ENCODE measurements around the gene HGS.
A peak's percentile ranks its signal among the peaks of the same experiment; 100 is the strongest.
"Not testable (repeated sequence)": the region's sequence is repeated elsewhere in the genome, so short reads cannot be mapped to it uniquely, and the experiment has no call there.

HGS gene

DNA sequence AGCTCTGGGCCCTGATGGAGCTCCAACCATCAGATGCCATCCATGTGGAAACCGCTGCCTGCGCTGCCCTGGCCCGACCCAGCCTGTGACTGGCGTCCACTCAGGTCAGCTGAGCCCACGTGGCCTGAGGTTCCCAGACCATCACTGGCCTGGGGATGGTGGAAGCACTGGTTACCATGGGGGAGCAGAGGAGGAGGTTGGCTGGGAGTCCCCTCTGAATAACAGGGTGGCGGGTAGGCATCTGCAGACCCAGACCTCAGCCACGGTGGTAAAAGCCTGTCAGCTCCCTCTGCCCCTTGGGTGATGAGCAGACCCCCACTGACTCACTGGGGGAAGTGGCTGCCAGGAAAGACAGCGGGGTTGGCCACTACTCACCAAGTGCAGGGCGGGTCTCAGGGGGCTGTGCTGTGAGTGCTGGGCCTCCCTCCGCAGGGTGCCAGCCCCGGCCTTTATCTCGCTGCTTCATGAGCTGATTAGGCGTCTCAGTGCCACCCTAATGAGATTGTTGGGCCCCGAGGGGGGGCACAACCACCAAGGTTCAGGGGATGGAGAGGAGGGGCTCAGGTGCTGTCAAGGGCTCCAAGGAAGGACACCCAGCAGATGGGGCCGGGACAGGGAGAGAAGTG is 27.6 kb upstream of the HGS start, which contains the start of gene PDE6G:
Gene PDE6G, minus strand, starts transcription at position 425 of the 626 bp plus-strand sequence. CDS start 3,237 bp downstream, outside the sequence.
- DNase-seq (ENCODE audit: low spot score), result no peak

DNA sequence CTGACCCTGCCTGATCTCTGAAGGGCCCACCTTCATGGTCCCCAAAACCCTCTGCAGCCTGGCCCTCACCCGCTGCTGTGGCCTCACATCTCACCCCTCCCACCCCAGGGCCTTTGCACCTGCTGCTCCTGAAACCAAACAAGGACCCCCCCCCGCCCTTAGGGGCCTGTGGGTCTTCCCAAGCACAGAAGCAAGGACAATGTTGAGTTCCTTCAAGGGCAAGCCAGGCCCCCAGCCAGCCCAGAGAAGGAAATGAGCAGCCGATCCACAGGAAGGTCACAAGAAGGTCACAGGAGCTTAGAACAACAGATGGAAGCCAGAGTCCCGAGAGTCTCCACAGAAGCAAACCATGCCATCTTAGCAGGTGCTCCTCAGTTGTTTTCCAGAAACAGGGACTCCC is 27.0 kb upstream of the HGS start:
- DNase-seq (ENCODE audit: low spot score), result no peak

DNA sequence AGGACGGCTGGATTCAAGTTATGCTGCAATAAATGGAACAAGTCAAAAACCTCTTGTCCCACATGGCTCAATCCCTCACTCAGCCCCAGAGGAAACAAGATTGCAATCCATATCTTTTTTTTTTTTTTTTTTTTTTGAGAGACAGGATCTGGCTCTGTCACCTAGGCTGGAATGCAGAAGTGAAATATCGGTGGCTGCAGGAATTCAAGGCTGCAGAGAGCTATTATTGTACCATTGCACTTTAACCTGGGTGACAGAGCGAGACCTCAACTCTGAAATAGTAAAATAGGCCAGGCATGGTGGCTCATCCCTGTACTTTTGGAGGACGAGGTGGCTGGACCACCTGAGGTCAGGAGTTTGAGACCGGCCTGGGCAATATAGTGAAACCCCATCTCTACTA is 24.8 kb upstream of the HGS start:
- DNase-seq (ENCODE audit: low spot score), result no peak

DNA sequence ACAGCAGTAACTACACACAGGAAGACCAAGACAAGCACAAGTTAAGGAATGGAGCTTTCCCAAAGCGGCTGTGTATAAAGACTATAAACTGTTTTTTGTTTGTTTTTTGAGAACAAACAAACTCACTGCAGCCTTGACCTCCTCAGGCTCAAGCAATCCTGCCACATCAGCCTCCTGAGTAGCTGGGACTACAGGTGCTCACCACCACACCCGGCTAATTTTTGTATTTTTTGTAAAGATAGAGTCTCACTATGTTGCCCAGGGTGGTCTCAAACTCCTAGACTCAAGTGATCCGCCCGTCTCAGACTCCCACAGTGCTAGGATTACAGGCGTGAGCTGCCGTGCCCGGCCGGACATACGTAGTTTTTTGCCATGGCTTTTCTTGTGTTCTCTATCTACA is 23.4 kb upstream of the HGS start:
- no peak for DNase-seq (ENCODE audit: low spot score)

DNA sequence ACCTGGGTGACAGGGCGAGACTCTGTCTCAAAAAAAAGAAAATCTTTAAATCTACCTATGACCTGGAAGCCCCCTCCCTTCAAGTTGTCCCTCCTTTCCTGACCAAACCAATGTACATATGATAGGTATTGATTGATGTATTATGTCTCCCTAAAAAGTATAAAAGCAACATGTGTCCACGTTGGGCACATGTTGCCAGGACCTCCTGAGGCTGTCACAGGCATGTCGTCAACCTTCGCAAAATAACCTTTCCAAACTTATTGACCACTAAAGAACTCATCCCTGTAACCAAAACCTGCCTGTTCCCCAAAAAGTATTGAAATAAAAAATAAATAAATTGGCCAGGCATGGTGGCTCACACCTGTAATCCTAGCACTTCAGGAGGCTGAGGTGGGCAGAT is 21.8 kb upstream of the HGS start:
- DNase-seq (ENCODE audit: low spot score), result no peak

DNA sequence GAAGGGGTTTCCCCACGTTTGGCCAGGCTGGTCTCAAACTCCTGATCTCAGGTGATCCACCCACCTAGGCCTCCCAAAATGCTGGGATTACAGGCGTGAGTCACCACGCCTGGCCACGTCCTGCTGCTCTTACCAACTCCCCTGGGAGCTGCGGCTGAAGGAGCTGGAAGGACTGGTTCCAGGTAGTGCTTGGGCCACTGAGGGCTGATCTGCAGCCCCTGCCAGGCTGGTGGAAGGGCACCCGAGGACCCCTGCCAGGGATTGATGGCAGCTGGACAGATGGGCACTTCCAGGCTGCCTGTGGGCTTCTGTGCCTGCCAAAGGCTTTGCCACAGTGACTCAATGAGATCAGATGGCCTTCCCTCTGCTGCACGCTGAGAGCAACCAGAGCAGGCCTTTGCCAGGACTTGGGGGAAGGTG is 19.8 kb upstream of the HGS start:
- DNase-seq (ENCODE audit: low spot score), result no peak

DNA sequence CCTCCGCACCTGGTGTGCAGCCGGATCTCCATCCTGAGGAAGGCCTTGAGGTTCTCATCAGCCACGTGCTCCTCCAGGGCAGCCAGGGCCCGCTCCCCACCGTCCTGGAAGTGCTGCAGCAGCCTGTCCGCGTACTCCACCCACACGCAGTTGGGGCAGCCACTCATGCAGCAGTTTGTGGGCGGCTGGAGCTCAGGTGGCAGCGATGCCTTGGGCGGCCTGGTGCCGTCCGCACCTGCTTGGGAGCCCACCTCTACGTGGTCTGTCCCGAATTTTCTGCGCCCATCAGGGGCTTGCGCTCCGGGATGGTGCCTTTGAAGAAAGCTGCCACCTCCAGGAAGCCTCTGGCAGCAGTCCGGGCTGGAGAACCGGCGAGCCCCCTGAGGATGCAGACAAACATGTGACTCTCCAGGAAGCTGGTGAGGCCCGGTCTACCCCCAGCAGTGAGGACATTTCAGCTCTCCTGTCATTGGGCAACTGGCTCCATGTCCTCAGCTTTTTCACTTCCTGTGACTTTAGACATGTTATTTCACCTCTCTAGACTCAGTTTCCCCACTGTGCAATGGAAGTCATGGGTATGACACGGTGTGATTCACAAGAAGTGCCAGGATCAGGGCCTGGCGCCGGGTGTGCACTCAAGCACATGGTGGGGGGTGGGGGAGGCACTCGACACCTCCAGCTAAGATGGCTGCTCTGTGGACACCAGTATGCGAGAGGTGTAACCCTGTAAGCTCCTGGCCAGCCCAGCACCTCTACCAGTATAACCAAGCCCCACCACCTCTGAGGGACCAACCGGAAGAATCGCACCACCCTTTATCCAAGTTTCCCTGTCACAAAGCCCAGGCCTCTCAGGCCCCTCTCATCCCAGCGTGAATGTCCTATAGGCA is 18.4 kb upstream of the HGS start:
- no peak for DNase-seq (ENCODE audit: low spot score)

DNA sequence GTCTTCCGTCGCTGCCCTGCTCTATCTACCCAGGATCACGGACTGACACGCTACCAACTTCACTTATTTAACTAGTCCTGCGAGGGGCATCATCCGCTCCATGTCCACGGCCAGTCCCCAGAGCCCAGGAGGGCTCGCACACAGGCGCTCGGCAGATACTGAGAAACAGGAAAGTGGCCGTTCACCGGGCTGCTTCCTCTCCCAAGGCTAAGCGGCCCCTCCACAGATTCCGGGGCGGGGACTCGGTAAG is 17.8 kb upstream of the HGS start:
- no peak for DNase-seq (ENCODE audit: low spot score)

DNA sequence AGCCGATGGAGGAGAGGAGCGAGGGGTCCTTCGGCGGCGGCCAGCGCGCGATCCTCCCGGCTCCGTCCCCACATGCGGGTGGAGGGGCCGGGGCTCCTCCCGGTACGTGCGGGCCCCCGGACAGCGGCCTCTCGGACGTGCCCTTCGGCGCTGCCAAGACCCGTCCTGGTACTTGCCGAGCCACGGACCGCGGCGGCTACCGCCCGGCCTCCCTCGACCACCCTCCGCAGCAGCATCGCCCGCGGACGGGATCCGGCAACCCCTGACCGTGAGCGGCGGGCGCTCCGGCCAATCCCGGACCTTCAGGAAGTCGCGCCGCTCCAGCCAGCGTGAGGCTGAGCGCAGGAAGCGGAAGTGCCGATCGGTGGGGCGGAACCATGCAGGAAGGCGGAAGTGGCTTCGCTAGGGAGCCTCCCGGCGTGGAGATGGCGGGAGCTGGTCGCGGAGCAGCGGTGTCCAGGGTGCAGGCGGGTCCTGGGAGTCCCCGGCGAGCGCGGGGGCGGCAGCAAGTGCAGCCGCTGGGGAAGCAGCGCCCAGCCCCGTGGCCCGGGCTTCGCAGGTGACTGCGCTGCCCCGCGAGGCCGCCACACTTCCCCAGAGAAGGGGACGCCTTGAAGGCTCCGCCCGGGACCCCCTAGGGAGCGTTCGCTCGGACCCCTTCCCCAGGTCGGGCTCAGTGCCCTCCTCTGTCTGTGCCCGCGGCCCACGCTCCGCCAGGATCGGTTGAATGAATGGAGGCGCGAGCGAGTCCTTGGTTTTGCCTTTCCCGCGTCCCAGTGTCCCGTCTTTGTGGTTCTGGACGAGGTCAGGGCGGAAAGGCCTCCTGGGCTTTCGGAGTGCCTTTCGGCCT is 17.2 kb upstream of the HGS start, which contains the start of the genes CCDC137 and OXLD1:
Gene CCDC137, plus strand, starts transcription at position 396 of the 850 bp plus-strand sequence. Its CDS starts 30 bp downstream, at position 426.
Gene OXLD1, minus strand, starts transcription at position 264 of the 850 bp plus-strand sequence. Its CDS starts 28 bp downstream, at position 236.
- DNase-seq (ENCODE audit: low spot score), result peak; percentile 95

DNA sequence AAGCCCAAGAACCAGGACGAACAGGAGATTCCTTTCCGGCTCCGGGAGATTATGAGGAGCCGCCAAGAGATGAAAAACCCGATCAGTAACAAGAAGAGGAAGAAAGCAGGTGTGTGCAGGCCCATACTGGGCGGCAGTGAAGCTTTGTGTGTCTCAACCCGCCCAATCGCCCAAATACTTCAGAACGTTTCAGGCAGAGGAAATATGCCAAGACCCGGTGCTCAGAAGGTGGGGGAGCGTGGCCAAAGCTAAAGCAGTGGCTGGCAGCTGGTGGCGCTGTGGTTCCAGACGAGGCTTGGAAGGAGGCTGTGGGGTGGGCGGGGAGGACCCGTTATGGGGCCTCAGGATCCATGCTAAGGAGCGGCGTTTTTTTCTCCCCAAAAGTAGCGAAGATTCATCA is 16.1 kb upstream of the HGS start:
- DNase-seq (ENCODE audit: low spot score), result no peak

DNA sequence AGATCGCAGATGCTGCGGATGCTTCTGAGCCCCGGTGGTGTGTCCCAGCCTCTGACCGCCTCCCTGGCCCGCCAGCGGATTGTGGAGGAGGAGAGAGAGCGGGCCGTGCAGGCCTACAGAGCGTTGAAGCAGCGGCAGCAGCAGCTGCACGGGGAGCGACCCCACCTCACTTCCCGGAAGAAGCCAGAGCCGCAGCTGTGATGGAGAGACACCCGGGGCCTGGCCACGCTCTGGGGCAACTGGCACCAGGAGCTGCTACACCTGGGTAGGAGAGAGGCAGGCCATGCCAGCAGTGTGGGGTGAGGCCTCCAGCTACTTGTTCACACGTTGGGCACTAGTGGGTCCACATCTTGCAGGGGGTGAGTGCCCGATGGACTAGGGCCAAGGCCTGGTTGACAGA is 11.3 kb upstream of the HGS start:
- no peak for DNase-seq (ENCODE audit: low spot score)

DNA sequence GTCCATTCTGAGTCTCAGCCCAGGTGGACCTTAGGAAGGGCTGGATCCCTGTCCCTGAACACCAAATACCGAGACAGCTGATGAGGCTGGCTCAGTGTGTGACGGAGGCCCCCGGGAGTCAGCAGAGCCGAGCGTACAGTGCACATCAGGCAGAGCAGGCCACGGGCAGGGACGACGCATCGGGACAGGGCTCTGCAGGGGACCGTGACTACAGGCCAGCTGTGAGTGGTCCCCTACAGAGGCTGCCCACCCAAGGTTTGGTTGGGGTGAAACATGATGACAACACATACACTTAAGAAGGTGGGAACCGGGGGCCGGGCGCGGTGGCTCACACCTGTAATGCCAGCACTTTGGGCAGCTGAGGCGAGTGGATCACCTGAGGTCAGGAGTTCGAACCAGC is 10.9 kb upstream of the HGS start:
- no peak for DNase-seq (ENCODE audit: low spot score)

DNA sequence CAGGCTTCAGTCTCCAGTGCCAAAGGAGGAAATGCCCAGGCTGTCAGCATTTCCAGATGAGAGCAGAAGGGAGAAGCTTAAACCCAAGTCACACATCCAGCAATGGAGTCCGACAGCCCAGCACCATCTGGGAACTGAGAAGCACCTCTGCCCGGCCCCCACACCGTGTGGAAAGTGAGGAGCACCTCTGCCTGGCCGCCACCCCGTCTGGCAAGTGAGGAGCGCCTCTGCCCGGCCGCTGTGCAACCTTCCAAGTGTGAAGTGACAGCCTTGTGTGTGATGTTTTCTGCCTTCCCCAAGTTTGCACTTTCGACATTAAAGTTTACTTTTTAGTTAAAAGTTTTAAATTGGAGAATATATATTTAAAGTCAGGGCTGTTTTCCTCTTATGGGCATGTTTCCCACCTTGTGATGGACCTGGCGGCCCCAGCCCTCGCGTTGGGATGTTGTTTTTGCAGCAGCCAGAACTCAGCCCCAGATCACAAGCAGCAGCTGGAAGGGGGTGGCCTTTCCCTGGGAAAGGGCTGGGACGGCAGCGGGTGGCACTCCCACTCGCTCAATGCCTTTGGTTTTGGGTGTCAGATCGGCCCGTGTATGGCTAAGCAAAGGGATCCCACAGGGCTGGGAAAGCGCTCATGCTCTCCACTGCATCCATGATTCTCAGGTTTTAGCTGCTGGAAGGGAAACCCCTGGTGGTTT is 10.1 kb upstream of the HGS start:
- no peak for DNase-seq (ENCODE audit: low spot score)

DNA sequence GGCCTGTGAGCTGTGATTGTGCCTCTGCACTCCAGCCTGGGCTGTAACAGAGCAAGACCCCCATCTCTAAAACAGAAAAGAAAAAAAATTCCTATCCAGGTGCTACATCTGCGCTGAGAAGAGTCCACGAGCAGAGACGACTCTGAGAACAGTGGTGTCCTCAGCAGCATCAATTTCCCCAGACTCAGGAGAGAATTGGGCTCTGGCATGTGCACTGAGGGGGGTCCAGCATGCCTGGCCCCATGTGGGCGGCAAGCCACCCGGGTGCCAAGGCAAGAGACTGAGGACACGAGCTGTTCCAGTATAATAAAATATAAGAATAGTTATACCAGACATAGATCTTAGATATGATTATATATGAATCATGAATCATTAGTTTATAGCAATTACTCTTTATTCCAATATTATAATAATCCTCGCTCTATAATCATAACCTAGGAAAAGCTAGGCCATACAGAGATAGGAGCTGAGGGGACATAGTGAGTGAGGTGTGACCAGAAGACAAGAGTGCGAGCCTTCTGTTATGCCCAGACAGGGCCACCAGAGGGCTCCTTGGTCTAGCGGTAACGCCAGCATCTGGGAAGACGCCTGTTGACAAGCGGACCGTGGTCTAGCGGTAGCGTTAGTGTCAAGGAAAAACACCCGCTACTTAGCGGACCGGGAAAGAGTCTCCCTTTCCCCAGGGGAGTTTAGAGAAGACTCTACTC is 8.1 kb upstream of the HGS start:
- DNase-seq (ENCODE audit: low spot score), result not testable (repeated sequence)

DNA sequence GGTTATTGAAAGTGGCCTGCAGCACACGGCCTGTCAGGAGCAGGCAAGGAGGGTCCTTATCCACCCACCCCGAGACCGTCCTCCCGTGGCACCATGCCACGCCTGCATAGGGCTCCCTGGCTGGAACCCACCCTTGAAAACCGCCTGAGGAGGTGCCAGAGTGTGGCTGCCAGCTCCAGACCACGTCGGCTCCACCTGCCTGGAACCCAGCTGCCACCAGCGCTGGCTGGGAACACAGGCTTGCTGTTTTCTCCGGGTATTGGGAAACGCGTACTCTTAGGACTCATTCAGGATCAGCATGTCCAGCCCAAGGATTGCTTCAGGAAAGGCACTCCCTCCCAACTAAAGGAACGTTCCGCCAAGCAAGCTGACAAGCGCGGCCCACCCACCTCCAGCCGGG is 6.9 kb upstream of the HGS start:
- no peak for DNase-seq (ENCODE audit: low spot score)

DNA sequence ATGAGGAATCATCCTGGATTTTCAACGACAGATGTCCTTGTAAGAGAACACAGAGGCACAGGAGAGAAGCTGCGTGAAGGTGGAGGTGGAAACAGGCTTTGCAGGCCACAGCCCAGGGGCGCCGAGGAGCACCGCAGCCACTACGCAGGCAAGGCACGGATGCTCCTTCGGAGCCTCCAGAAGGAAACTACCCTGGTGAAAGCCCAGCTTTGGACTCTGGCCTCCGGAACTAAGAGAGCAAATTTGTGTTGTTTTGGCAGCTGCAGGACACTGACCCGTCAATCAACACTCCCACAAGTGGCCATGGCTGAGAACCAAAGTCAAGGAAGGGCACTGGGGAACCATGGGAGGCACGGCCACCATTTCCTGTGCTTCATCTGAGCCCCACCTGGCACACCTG is 3.7 kb upstream of the HGS start:
- DNase-seq (ENCODE audit: low spot score), result no peak

DNA sequence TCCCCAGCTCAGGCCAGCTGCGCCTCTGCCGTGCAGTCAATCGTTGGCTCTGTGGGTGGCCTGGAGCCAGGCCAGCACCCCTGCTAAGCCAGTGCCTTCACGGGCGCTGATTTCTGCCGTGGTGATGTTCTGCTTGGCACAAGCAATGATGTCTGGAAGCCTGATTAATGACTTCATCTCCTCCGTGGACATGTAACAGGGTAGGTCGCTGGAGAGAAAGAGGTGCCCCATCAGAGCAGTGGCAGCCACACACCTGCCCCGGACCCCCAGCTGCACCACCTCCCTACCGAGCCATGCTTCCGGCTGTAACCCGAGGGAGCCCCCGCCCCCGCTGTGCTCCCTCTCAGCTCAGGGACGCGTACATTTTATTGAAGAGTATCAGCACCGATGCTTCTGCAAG is 2.1 kb upstream of the HGS start:
- no peak for DNase-seq (ENCODE audit: low spot score)

DNA sequence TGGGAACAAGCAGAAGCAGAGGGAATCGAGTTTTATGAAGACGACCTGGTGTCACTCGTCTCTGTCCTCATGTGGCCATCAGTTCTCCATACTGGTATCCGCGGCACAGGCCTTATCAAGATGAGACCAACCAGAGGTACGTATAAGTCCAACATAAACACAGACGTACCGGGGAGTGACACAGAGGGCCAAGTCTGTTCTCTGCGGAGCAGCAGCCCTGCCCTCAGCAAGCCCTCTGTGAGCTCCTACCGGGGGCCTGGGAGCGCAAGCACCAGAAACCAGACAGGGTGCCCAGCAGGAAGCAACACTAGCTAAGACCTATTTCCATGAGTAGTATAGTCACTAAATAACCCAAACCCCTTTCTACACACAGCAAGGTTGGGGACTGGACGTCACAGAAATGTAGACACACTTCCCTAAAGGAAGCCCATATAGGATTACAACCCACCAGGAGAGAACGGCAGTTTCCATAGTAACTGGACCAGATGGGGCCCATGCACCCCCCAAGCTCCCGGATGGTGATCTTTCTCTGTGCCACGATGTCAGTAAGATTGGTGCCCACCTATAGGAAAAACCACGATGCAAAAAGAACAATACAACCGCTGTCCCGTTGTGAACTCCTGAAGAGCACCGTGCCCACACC is 1.1 kb upstream of the HGS start:
- DNase-seq (ENCODE audit: low spot score), result no peak

DNA sequence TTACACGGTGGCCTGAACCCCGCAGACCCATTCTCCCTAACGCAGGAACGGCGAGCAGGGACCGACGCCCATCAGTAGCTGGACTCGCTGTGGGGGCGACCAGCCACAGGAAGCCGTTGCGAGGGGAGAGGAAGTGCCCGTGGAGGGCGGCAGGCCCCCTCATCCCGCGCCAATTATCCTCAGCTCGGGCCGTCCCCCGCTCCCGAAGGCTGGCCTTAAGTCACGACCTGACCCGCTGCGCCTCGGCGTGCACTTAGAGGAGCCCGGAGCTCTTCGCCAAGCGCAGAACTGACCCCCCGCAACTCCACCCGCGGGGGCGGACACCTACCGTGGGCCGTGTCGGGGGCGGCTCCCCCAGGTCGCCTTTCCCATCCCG is 615 bp upstream of the HGS start:
- peak; percentile 34 for DNase-seq (ENCODE audit: low spot score)

DNA sequence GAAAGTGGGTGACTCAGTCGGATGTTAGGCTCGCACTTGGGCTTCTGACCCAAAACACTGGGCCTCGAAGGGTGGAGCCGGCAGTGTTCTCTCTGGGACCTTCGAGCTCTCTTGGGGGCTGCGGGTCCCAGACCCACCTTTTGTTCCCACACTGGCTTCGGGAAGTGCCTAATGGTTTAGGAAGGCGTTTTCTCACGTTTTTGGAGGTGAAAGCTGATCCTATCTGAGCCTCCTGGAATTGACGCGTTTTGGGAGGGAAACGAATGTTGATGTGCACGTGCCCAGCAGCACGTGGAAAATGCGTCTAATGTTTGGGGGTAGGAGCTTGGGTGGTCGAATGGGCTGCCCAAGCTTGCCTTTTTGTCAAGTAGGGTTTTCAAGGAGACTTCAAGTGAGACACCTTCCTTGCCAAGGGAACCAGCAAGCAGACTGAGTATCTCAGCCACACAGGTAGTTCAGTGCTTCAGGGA is 666 bp downstream of the HGS start:
- DNase-seq (ENCODE audit: low spot score), result no peak

DNA sequence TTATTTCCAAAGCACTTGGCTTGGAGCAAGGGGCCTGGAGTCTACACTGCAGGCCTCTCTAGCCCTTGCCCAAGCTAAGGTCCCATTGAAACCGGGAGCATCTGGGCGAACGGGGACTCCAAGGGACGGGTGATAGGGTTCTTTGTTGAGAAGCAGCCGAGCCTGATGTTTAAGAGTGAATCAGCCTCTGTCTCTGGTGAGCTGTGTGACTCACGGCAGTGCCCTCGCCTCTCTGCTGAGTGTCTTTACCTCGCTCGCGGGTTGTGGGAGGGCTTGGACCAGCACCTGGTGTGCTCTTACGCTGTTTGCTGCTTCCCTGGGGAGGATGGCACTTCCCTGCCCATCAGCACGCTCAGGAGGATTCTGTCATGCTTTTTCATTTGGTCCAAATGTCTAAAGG is 1.3 kb downstream of the HGS start:
- DNase-seq (ENCODE audit: low spot score), result no peak
